ENCODE data around the gene CLTC.

Gene CLTC

GRCh38 chr17:59623151-59623550 is 3.5 kb downstream of the CLTC start:
- H3K27ac ChIP-seq = no peak overlapping the region
- TF ChIP-seq ZFX (IDR thresholded peaks at IDR 0.05; ENCODE audit: borderline replicate concordance) (no peak), CTCF (IDR thresholded peaks at IDR 0.05) (no peak)

- no peak overlapping the region for H3K27ac ChIP-seq
- TF ChIP-seq CTCF (IDR thresholded peaks at IDR 0.05) (no peak), ZFX (IDR thresholded peaks at IDR 0.05; ENCODE audit: borderline replicate concordance) (no peak)
Observed at GRCh38 chr17:59626756-59627155, 7.1 kb downstream of the CLTC start.

- TF ChIP-seq ZFX (IDR thresholded peaks at IDR 0.05; ENCODE audit: borderline replicate concordance) = no peak
- no peak for TF ChIP-seq CTCF (IDR thresholded peaks at IDR 0.05)
Observed at GRCh38 chr17:59627274-59627673, 7.6 kb downstream of the CLTC start.

GRCh38 chr17:59627770-59628171 is 8.1 kb downstream of the CLTC start:
- peak overlapping the region; percentile 32 for H3K27ac ChIP-seq
- no peak for TF ChIP-seq CTCF (IDR thresholded peaks at IDR 0.05)
- TF ChIP-seq ZFX (IDR thresholded peaks at IDR 0.05; ENCODE audit: borderline replicate concordance) = no peak

More at GRCh38 chr17:59627274-59627673, 7.6 kb downstream of the CLTC start:
- H3K27ac ChIP-seq = peak overlapping the region; percentile 32

- no peak overlapping the region for H3K27ac ChIP-seq
- no peak for TF ChIP-seq ZFX (IDR thresholded peaks at IDR 0.05; ENCODE audit: borderline replicate concordance)
- TF ChIP-seq CTCF (IDR thresholded peaks at IDR 0.05) = no peak
Observed at GRCh38 chr17:59629174-59629573, 9.5 kb downstream of the CLTC start.

- no peak for TF ChIP-seq ZFX (IDR thresholded peaks at IDR 0.05; ENCODE audit: borderline replicate concordance)
- no peak for TF ChIP-seq CTCF (IDR thresholded peaks at IDR 0.05)
- H3K27ac ChIP-seq = no peak overlapping the region
Observed at GRCh38 chr17:59631276-59631675, 11.6 kb downstream of the CLTC start.

- TF ChIP-seq ZFX (IDR thresholded peaks at IDR 0.05; ENCODE audit: borderline replicate concordance) = no peak
- TF ChIP-seq CTCF (IDR thresholded peaks at IDR 0.05) = no peak
- no peak overlapping the region for H3K27ac ChIP-seq
Observed at GRCh38 chr17:59632398-59632797, 12.7 kb downstream of the CLTC start.

Measured in 22Rv1 (cell line).